Astrocyte (in vitro differentiated cells and primary cell): ENCODE data around the gene AP5M1. TPM values are rescaled to one million over a fixed set of nuclear protein-coding genes. Genes with fewer than 3 reads are reported as not detected.

Experiments used
- DNase-seq: peaks from one replicate; pipeline ENCODE4 v3.0.0-alpha.2; 2010; ENCODE audit warnings: low read depth
- FAIRE-seq: peaks from 2 replicates; lab custom pipeline; 2011; peaks lifted over from hg19 to GRCh38; lab: Jason Lieb, UNC
- H2AFZ ChIP-seq: 2 replicates; pipeline ENCODE4 v1.6.0; 2012; ENCODE audit warnings: low read depth, low read length, inconsistent platforms
- H3K27ac ChIP-seq: 2 replicates; pipeline ENCODE4 v1.5.1; 2011; ENCODE audit warnings: low read depth, low read length, inconsistent platforms
- H3K27me3 ChIP-seq: 2 replicates; pipeline ENCODE4 v1.6.0; 2011; ENCODE audit warnings: low read length, inconsistent platforms; ENCODE audit not compliant: insufficient read depth
- H3K36me3 ChIP-seq: 2 replicates; pipeline ENCODE4 v1.5.1; 2011; ENCODE audit warnings: low read length, inconsistent platforms; ENCODE audit not compliant: insufficient read depth
- H3K4me1 ChIP-seq: 2 replicates; pipeline ENCODE4 v1.5.1; 2011; ENCODE audit warnings: low read length, inconsistent platforms; ENCODE audit not compliant: insufficient read depth
- H3K4me2 ChIP-seq: 2 replicates; pipeline ENCODE4 v1.6.0; 2012; ENCODE audit warnings: low read length, inconsistent platforms
- H3K4me3 ChIP-seq: 2 replicates; pipeline ENCODE4 v1.5.1; 2011; ENCODE audit warnings: low read depth, mild to moderate bottlenecking, low read length, inconsistent platforms; ENCODE audit not compliant: insufficient read depth
- H3K79me2 ChIP-seq: 2 replicates; pipeline ENCODE4 v1.6.0; 2012; ENCODE audit warnings: mild to moderate bottlenecking, low read length, inconsistent platforms; ENCODE audit not compliant: insufficient read depth
- H3K9ac ChIP-seq: 2 replicates; pipeline ENCODE4 v1.6.0; 2012; ENCODE audit warnings: mild to moderate bottlenecking, low read length, inconsistent platforms
- H3K9me3 ChIP-seq: 2 replicates; pipeline ENCODE4 v1.5.1; 2012; ENCODE audit warnings: low read depth, mild to moderate bottlenecking, low read length, inconsistent platforms; ENCODE audit not compliant: insufficient read depth
- H4K20me1 ChIP-seq: 2 replicates; pipeline ENCODE4 v1.6.0; 2012; ENCODE audit warnings: low read length, inconsistent platforms; ENCODE audit not compliant: insufficient read depth
- H3K27ac Mint-ChIP-seq: one replicate; pipeline ENCODE4 v1.8.0; 2021; ENCODE audit warnings: mild to moderate bottlenecking, mixed read lengths; ENCODE audit not compliant: unreplicated experiment
- H3K27me3 Mint-ChIP-seq: one replicate; pipeline ENCODE4 v1.8.0; 2021; ENCODE audit warnings: low read depth, mixed read lengths; ENCODE audit not compliant: unreplicated experiment
- H3K36me3 Mint-ChIP-seq: one replicate; pipeline ENCODE4 v1.8.0; 2021; ENCODE audit warnings: low read depth, mixed read lengths; ENCODE audit not compliant: unreplicated experiment
- H3K4me1 Mint-ChIP-seq: one replicate; pipeline ENCODE4 v1.8.0; 2021; ENCODE audit warnings: low read depth, mixed read lengths; ENCODE audit not compliant: unreplicated experiment
- H3K4me3 Mint-ChIP-seq: one replicate; pipeline ENCODE4 v1.8.0; 2021; ENCODE audit warnings: mild to moderate bottlenecking, moderate library complexity, mixed read lengths; ENCODE audit not compliant: unreplicated experiment
- H3K9me3 Mint-ChIP-seq: one replicate; pipeline ENCODE4 v1.8.0; 2021; ENCODE audit warnings: mild to moderate bottlenecking, mixed read lengths; ENCODE audit not compliant: unreplicated experiment
- CTCF ChIP-seq: IDR thresholded peaks from 2 replicates; pipeline ENCODE4 v1.5.1; 2011; ENCODE audit warnings: low read depth, mild to moderate bottlenecking, inconsistent platforms, low read length, moderate library complexity; ENCODE audit not compliant: insufficient read depth
- EZH2 ChIP-seq: IDR thresholded peaks from 2 replicates; pipeline ENCODE4 v1.6.1; 2012; ENCODE audit warnings: mild to moderate bottlenecking, low read length, inconsistent platforms; ENCODE audit not compliant: insufficient read depth
- total RNA-seq: library from RNA; stranded (reverse); gene quantifications from 2 replicates; pipeline ENCODE4 v1.2.1, GENCODE V29; 2021

The AP5M1 gene
- total RNA-seq, 1 donor from 2014 or later, result 61.1 TPM

- Mint-ChIP-seq H3K4me3 (no peak overlapping the region), H3K36me3 (no peaks in the 10 kb centered on the region), H3K27ac (no peak overlapping the region), H3K4me1 (no peaks in the 10 kb centered on the region), H3K9me3 (no peaks in the 10 kb centered on the region), H3K27me3 (no peaks in the 10 kb centered on the region)
- no peak overlapping the region for H3K9ac ChIP-seq
- FAIRE-seq (no peak), DNase-seq (no peak)
- peaks cover 4% of the 10 kb centered on the region for H4K20me1 ChIP-seq
- no peaks in the 10 kb centered on the region for H3K36me3 ChIP-seq
- H3K27ac ChIP-seq, result no peak overlapping the region
- no peak overlapping the region for H3K4me3 ChIP-seq
- H2AFZ ChIP-seq, result no peak overlapping the region
- peaks cover 19% of the 10 kb centered on the region for H3K79me2 ChIP-seq
- H3K9me3 ChIP-seq, result no peaks in the 10 kb centered on the region
- H3K4me2 ChIP-seq, result no peak overlapping the region
- no peak for TF ChIP-seq EZH2
- TF ChIP-seq CTCF, result no peak
- H3K27me3 ChIP-seq, result no peaks in the 10 kb centered on the region
- H3K4me1 ChIP-seq, result no peaks in the 10 kb centered on the region
Measured at GRCh38 chr14:57243320-57243719, 25.5 kb upstream of the AP5M1 start.

- H3K4me3 Mint-ChIP-seq, result no peak overlapping the region
- TF ChIP-seq EZH2 (no peak), CTCF (no peak)
- Histone ChIP-seq H3K9ac (no peak overlapping the region), H3K4me1 (no peaks in the 10 kb centered on the region), H3K4me2 (no peak overlapping the region), H3K79me2 (peaks cover 27% of the 10 kb centered on the region), H3K4me3 (no peak overlapping the region), H3K27ac (no peak overlapping the region), H3K36me3 (no peaks in the 10 kb centered on the region), H3K9me3 (no peaks in the 10 kb centered on the region), H2AFZ (no peak overlapping the region), H3K27me3 (no peaks in the 10 kb centered on the region), H4K20me1 (peaks cover 4% of the 10 kb centered on the region)
- H3K9me3 Mint-ChIP-seq, result no peaks in the 10 kb centered on the region
- no peaks in the 10 kb centered on the region for H3K36me3 Mint-ChIP-seq
- no peaks in the 10 kb centered on the region for H3K27me3 Mint-ChIP-seq
- FAIRE-seq (no peak), DNase-seq (peak; percentile 27)
- H3K27ac Mint-ChIP-seq, result peak overlapping the region; percentile 66
- no peaks in the 10 kb centered on the region for H3K4me1 Mint-ChIP-seq
Measured at GRCh38 chr14:57244106-57244505, 24.7 kb upstream of the AP5M1 start.

- Histone ChIP-seq H3K79me2 (peaks cover 45% of the 10 kb centered on the region), H3K27me3 (no peaks in the 10 kb centered on the region)
Measured at GRCh38 chr14:57245941-57246340, 22.8 kb upstream of the AP5M1 start.

More at GRCh38 chr14:57245941-57246340, 22.8 kb upstream of the AP5M1 start:
- Histone ChIP-seq H3K36me3 (no peaks in the 10 kb centered on the region), H3K4me2 (no peak overlapping the region), H3K9me3 (no peaks in the 10 kb centered on the region), H3K4me1 (no peaks in the 10 kb centered on the region), H3K4me3 (no peak overlapping the region), H2AFZ (no peak overlapping the region), H4K20me1 (peaks cover 18% of the 10 kb centered on the region), H3K27ac (no peak overlapping the region), H3K9ac (no peak overlapping the region)
- Mint-ChIP-seq H3K27me3 (no peaks in the 10 kb centered on the region), H3K36me3 (no peaks in the 10 kb centered on the region), H3K4me3 (no peak overlapping the region), H3K4me1 (no peaks in the 10 kb centered on the region), H3K9me3 (no peaks in the 10 kb centered on the region), H3K27ac (no peak overlapping the region)
- FAIRE-seq (no peak), DNase-seq (no peak)
- TF ChIP-seq CTCF, result no peak
- no peak for TF ChIP-seq EZH2
